Cardiac fibroblast (primary cell): ENCODE measurements around the gene COL16A1.

Experiments
- DNase-seq, 2 donors: peaks; one replicate each; pipeline versions ENCODE4 v3.0.0 to v3.0.0-alpha.2; 2010; ENCODE audit warnings: low read depth in 2 of 2
- H3K4me3 ChIP-seq, 2 donors: replicated peaks in 1 of 2; 1 replicate in 1 of 2; 2 replicates in 1 of 2; pipeline ENCODE4 v1.5.1; 2011; ENCODE audit warnings: low read depth in 2 of 2, low read length in 2 of 2, mild to moderate bottlenecking in 2 of 2, moderate library complexity in 1 of 2
- TF ChIP-seq, protein P1 (sequence below): IDR thresholded peaks from one replicate; pipeline ENCODE4 v1.5.1; 2011; ENCODE audit warnings: low read depth, mild to moderate bottlenecking, low read length, inconsistent platforms

Gene COL16A1

DNA sequence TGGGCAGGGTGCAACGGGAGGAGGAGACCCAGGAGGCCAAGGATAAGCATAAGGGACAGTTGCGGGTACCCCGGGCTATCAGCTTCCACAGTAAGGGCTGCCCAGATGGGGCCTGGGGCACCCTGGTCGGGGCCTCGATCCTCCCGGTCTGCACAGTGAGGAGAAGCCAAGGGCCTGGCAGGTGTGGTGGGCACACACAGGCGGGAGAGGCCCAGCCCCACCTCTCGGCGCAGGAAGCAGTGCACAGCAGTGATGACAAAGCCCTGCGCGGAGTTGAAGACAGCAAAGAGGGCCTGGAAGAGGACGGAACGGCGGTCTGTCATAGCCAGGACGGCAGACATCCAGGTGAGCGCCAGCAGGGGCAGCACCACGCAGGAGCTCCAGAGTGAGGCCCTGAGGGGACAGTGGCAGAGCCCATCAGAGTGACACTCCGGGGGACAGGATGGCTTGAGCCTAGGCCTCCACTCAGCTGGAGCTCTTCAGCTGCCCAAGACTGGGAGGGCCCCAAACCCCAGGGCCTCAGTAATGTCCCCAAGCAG, 29.0 kb upstream of the COL16A1 start:
- TF ChIP-seq, protein P1, sequence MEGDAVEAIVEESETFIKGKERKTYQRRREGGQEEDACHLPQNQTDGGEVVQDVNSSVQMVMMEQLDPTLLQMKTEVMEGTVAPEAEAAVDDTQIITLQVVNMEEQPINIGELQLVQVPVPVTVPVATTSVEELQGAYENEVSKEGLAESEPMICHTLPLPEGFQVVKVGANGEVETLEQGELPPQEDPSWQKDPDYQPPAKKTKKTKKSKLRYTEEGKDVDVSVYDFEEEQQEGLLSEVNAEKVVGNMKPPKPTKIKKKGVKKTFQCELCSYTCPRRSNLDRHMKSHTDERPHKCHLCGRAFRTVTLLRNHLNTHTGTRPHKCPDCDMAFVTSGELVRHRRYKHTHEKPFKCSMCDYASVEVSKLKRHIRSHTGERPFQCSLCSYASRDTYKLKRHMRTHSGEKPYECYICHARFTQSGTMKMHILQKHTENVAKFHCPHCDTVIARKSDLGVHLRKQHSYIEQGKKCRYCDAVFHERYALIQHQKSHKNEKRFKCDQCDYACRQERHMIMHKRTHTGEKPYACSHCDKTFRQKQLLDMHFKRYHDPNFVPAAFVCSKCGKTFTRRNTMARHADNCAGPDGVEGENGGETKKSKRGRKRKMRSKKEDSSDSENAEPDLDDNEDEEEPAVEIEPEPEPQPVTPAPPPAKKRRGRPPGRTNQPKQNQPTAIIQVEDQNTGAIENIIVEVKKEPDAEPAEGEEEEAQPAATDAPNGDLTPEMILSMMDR = no peak
- no peak for DNase-seq
- H3K4me3 ChIP-seq = no peak overlapping the region

DNA sequence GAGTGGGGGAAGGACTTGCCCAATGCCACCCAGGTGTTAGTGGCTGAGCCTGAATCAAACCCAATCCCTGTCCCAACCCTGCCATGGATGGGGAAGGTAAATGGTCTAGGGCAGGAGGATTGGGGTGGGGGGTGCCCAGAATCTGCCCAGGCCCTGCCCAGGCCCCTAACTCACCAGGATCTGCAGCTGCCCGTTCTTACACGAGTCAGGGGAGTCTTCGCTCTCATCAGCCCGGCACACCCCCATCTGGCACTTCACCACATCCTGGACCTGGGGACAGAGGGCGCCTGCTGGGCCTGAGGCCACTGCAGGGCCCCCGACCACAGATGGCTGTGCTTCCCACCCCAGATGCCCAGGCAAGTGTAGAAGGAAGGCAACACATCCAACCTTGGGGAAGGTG, 28.5 kb upstream of the COL16A1 start:
- no peak for DNase-seq
- TF ChIP-seq, protein P1 = no peak

DNA sequence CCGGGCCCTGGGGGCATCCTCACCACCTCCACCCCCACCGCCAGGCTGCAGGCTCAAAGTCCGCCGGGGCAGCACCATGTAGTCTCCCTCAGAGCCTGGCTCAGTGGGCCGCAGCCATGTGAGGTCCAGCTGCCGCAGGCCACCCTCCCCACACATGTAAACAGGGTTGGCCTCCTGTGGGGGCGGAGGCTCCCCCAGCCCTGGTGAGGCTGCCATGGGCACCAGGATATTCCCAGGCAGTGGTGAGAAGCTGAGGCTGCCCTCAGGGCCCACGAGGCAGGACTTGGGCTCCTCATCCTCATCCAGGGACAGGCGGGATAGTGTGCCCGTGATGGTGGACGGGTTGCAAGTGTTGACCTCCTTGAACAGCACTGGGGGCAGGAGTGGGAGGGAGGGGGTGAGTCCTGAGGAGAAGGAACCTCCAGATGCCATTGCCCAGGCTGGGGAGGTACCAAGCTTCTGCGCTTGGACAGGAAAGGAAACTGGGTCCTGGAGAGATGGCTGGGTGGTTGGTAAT, 27.3 kb upstream of the COL16A1 start:
- TF ChIP-seq, protein P1 = no peak
- no peak for DNase-seq
- H3K4me3 ChIP-seq = no peak overlapping the region

More for the DNA sequence above, 28.5 kb upstream of the COL16A1 start:
- no peak overlapping the region for H3K4me3 ChIP-seq

DNA sequence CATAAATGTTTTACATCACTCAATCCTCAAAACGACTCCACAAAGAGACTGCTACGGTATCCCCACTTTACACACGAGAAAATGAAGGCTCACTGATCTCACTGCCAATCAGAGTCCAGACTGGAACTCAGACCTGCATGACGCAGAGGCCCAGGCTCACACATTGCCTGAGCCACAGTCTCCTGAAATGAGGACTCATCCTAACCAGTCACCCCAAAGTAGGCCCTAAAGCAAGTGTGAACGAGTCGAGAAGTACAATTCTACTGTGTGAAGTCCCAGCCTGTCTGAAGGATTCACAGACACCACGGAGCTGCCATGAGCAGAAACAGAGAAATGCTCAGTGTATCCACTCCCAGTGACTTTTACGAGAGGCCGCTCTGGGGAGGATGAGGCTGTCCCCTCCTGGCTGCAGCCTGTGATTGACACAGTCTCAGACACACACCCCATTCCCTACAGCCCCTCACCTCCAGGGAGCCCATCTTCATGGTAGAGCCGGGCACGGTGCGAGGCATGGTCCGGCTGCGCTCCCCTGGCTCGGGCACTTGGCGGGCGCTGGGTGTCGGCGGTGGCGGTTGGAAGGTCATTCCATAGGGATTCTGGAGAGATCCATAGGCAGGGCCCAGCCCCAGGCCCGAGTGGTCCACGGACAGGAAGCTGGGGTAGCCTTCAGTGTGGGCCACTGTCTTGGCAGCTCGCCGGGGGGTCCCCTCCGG, 26.7 kb upstream of the COL16A1 start:
- TF ChIP-seq, protein P1 = no peak

DNA sequence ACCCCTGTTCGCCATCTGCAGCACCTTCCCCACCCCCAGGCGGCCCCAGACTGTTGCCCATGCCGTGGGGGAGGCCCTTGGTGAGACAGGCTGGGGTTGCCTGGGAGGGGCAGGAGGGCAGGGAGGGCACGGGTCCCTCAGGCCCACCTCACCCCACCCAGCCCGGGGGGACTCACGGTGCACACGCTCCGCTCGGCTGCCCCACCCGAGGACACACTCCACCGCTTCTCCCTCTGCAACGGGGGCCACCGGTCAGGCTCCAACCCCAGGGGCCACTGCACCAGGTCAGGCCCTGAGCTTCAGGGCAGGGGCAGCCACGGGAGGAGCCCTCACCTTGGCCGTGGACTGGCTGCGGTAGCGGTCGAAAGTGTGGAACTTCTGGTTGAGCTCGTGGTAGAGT, 24.0 kb upstream of the COL16A1 start:
- DNase-seq = no peak
- TF ChIP-seq, protein P1 = no peak
- no peak overlapping the region for H3K4me3 ChIP-seq

More for the DNA sequence above, 26.7 kb upstream of the COL16A1 start:
- no peak for DNase-seq
- H3K4me3 ChIP-seq = no peak overlapping the region

DNA sequence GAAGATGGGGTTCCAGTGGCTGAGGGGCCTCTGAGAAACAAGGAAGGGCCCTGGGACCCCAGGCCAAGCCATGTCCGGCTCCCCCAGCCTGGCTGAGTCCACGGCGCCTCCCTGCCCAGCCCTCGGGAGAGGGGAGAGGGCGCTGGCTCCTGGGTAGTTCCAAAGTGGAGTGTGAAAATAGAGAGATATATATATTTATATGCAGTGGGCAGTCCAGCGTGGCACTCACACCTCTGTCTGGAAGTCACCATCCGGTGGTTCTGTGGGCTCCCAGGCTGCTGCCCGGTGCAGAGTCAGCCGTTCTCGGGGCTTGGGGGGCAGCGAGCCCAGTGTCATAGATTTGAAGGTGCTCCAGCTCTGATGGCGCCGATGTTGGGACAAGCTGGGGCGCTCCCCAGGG, 23.4 kb upstream of the COL16A1 start:
- H3K4me3 ChIP-seq = no peak overlapping the region
- TF ChIP-seq, protein P1 = no peak
- no peak for DNase-seq
